Thyroid gland (tissue), 4 donors: ENCODE measurements around the gene EFCAB6. TPM values are rescaled to one million over a fixed set of nuclear protein-coding genes. Genes with fewer than 3 reads are reported as not detected.

Experiments used
- DNase-seq, 2 donors: peaks; one replicate each; pipeline ENCODE4 v3.0.0-alpha.2; 2019
- H3K27ac ChIP-seq, 3 donors: fragments of 200-600 bp; sonication (generic); 1 replicate in 2 of 3; 2 replicates in 1 of 3; pipeline ENCODE4 v1.5.1; 2016 to 2019; ENCODE audit warnings: mild to moderate bottlenecking in 1 of 3, moderate library complexity in 1 of 3
- H3K27me3 ChIP-seq: fragments of 200-600 bp; sonication (generic); one replicate; pipeline ENCODE4 v1.5.1; 2019
- H3K36me3 ChIP-seq, 2 donors: fragments of 200-600 bp; sonication (generic); one replicate each; pipeline ENCODE4 v1.5.1; 2016 to 2019
- H3K4me1 ChIP-seq, 2 donors: fragments of 200-600 bp; sonication (generic); one replicate each; pipeline ENCODE4 v1.5.1; 2017 to 2019
- H3K4me3 ChIP-seq, 3 donors: fragments of 200-600 bp; sonication (generic); replicated peaks in 1 of 3; 1 replicate in 2 of 3; 2 replicates in 1 of 3; pipeline ENCODE4 v1.5.1; 2016; ENCODE audit warnings: mild to moderate bottlenecking in 1 of 3
- H3K9me3 ChIP-seq: fragments of 200-600 bp; sonication (generic); one replicate; pipeline ENCODE4 v1.5.1; 2017
- CTCF ChIP-seq, 6 experiments: fragments of 200-600 bp in 3 of 6; fragments of 450-650 bp in 3 of 6; sonication (generic) in 3 of 6; IDR thresholded peaks; one replicate each; pipeline ENCODE4 v1.5.1; 2016 to 2019; ENCODE audit warnings: antibody characterized with exemption in 6 of 6, mild to moderate bottlenecking in 2 of 6, inconsistent platforms in 1 of 6, moderate library complexity in 1 of 6
- POLR2A ChIP-seq, 2 donors: fragments of 450-650 bp; IDR thresholded peaks; one replicate each; pipeline ENCODE4 v1.6.1; 2017; ENCODE audit warnings: antibody characterized with exemption in 2 of 2, mild to moderate bottlenecking in 2 of 2, moderate library complexity in 1 of 2
- WGBS, 2 donors: methylation state at CpG; one replicate each; pipeline ENCODE4 v1.1.5; 2017; 5-methylcytosine and 5-hydroxymethylcytosine counted together
- intact Hi-C: fragments of 100-400 bp; cut with DNase I; formaldehyde crosslinking; loops from one replicate; pipeline ENCODE4 v1.15.1; 2023
- total RNA-seq, 4 donors: library from RNA; depleted of rRNA; stranded (reverse); fragments of >200 nt; gene quantifications; one replicate each; pipeline ENCODE4 v1.2.3, GENCODE V29; 2016

EFCAB6 gene
- total RNA-seq, 4 donors from 2014 or later = 10.9 to 26.1 (median 14.1) TPM

GRCh38 chr22:43643387-43643786 lies 168.7 kb downstream of the EFCAB6 start:
- H3K4me3 ChIP-seq = no peak overlapping the region
- 32 to 49% methylated on average over 6 of the region's 6 CpGs for WGBS, 2 donors
- intact Hi-C loops = no loop called here
- H3K36me3 ChIP-seq = no peaks in the 10 kb centered on the region
- TF ChIP-seq CTCF (IDR thresholded peaks at IDR 0.05) (no peak), POLR2A (IDR thresholded peaks at IDR 0.05) (no peak)
- peak; percentile 59 to 61 for DNase-seq
- H3K27ac ChIP-seq = no peak overlapping the region
- no peaks in the 10 kb centered on the region for H3K27me3 ChIP-seq
- H3K9me3 ChIP-seq = no peaks in the 10 kb centered on the region
- no peaks in the 10 kb centered on the region for H3K4me1 ChIP-seq

- TF ChIP-seq CTCF (IDR thresholded peaks at IDR 0.05) (no peak), POLR2A (IDR thresholded peaks at IDR 0.05) (no peak)
- Histone ChIP-seq H3K4me3 (no peak overlapping the region), H3K27me3 (no peaks in the 10 kb centered on the region), H3K36me3 (no peaks in the 10 kb centered on the region), H3K27ac (no peak overlapping the region), H3K9me3 (no peaks in the 10 kb centered on the region), H3K4me1 (no peaks in the 10 kb centered on the region)
- 80 to 86% methylated on average over 11 of the region's 11 CpGs for WGBS, 2 donors
- no peak for DNase-seq
- intact Hi-C loops = no loop called here
Observed at GRCh38 chr22:43642319-43643206, 169.5 kb downstream of the EFCAB6 start.

GRCh38 chr22:43639228-43639948 lies 172.7 kb downstream of the EFCAB6 start:
- WGBS, 2 donors = 93 to 97% methylated on average over 3 of the region's 3 CpGs
- DNase-seq = no peak
- no peak overlapping the region for H3K27ac ChIP-seq
- intact Hi-C loops = no loop called here
- H3K36me3 ChIP-seq = no peaks in the 10 kb centered on the region
- TF ChIP-seq POLR2A (IDR thresholded peaks at IDR 0.05) (no peak), CTCF (IDR thresholded peaks at IDR 0.05) (no peak)
- H3K4me3 ChIP-seq = no peak overlapping the region
- no peaks in the 10 kb centered on the region for H3K4me1 ChIP-seq
- no peaks in the 10 kb centered on the region for H3K27me3 ChIP-seq
- H3K9me3 ChIP-seq = no peaks in the 10 kb centered on the region

GRCh38 chr22:43637275-43638260 lies 174.5 kb downstream of the EFCAB6 start:
- intact Hi-C loops = no loop called here
- no peak for DNase-seq
- Histone ChIP-seq H3K4me1 (no peaks in the 10 kb centered on the region), H3K27ac (no peak overlapping the region), H3K36me3 (no peaks in the 10 kb centered on the region), H3K27me3 (no peaks in the 10 kb centered on the region), H3K4me3 (no peak overlapping the region), H3K9me3 (no peaks in the 10 kb centered on the region)
- TF ChIP-seq POLR2A (IDR thresholded peaks at IDR 0.05) (no peak), CTCF (IDR thresholded peaks at IDR 0.05) (no peak)
- WGBS, 2 donors = 86 to 90% methylated on average over 28 of the region's 28 CpGs
